ENCODE data around the gene ARHGAP4.

The ARHGAP4 gene

GRCh38 chrX:153882086-153882498 lies 44.0 kb downstream of the ARHGAP4 start:
- no peak for DNase-seq (ENCODE audit: low read depth in 2 of 2)

- DNase-seq (ENCODE audit: low read depth in 2 of 2): no peak
Observed at GRCh38 chrX:153881281-153881680, 44.8 kb downstream of the ARHGAP4 start.

GRCh38 chrX:153880440-153880815 lies 45.6 kb downstream of the ARHGAP4 start:
- no peak for DNase-seq (ENCODE audit: low read depth in 2 of 2)

- no peak for DNase-seq (ENCODE audit: low read depth in 2 of 2)
Observed at GRCh38 chrX:153879741-153880439, 46.2 kb downstream of the ARHGAP4 start.

GRCh38 chrX:153878969-153879653 lies 47.0 kb downstream of the ARHGAP4 start:
- DNase-seq (ENCODE audit: low read depth in 2 of 2): no peak

- no peak for DNase-seq (ENCODE audit: low read depth in 2 of 2)
Observed at GRCh38 chrX:153878345-153878744, 47.7 kb downstream of the ARHGAP4 start.

- DNase-seq (ENCODE audit: low read depth in 2 of 2): no peak
Observed at GRCh38 chrX:153877571-153878261, 48.3 kb downstream of the ARHGAP4 start.

- no peak for DNase-seq (ENCODE audit: low read depth in 2 of 2)
Observed at GRCh38 chrX:153876112-153876491, 50.0 kb downstream of the ARHGAP4 start.

GRCh38 chrX:153875391-153876111 lies 50.5 kb downstream of the ARHGAP4 start:
- DNase-seq (ENCODE audit: low read depth in 2 of 2): peak; percentile 24 to 33

- DNase-seq (ENCODE audit: low read depth in 2 of 2): no peak
Observed at GRCh38 chrX:153874366-153875125, 51.5 kb downstream of the ARHGAP4 start.

GRCh38 chrX:153874085-153874365 lies 52.0 kb downstream of the ARHGAP4 start:
- DNase-seq (ENCODE audit: low read depth in 2 of 2): no peak

GRCh38 chrX:153873282-153874084 lies 52.6 kb downstream of the ARHGAP4 start:
- no peak for DNase-seq (ENCODE audit: low read depth in 2 of 2)

GRCh38 chrX:153871946-153872878 lies 53.9 kb downstream of the ARHGAP4 start:
- DNase-seq (ENCODE audit: low read depth in 2 of 2): no peak

- no peak for DNase-seq (ENCODE audit: low read depth in 2 of 2)
Observed at GRCh38 chrX:153871451-153871850, 54.6 kb downstream of the ARHGAP4 start.

GRCh38 chrX:153870791-153871360 lies 55.2 kb downstream of the ARHGAP4 start:
- no peak for DNase-seq (ENCODE audit: low read depth in 2 of 2)

- DNase-seq (ENCODE audit: low read depth in 2 of 2): no peak
Observed at GRCh38 chrX:153870288-153870690, 55.8 kb downstream of the ARHGAP4 start.

- no peak for DNase-seq (ENCODE audit: low read depth in 2 of 2)
Observed at GRCh38 chrX:153869473-153870287, 56.4 kb downstream of the ARHGAP4 start.
